ENCODE measurements around the gene RECQL5.
A peak's percentile ranks its signal among the peaks of the same experiment; 100 is the strongest.
"Not testable (repeated sequence)": the region's sequence is repeated elsewhere in the genome, so short reads cannot be mapped to it uniquely, and the experiment has no call there.

RECQL5 gene

GRCh38 chr17:75592348-75593020, 74.5 kb downstream of the RECQL5 start:
- DNase-seq (ENCODE audit: low read depth), result no peak

GRCh38 chr17:75591722-75592302, 75.1 kb downstream of the RECQL5 start:
- DNase-seq (ENCODE audit: low read depth), result no peak

DNA sequence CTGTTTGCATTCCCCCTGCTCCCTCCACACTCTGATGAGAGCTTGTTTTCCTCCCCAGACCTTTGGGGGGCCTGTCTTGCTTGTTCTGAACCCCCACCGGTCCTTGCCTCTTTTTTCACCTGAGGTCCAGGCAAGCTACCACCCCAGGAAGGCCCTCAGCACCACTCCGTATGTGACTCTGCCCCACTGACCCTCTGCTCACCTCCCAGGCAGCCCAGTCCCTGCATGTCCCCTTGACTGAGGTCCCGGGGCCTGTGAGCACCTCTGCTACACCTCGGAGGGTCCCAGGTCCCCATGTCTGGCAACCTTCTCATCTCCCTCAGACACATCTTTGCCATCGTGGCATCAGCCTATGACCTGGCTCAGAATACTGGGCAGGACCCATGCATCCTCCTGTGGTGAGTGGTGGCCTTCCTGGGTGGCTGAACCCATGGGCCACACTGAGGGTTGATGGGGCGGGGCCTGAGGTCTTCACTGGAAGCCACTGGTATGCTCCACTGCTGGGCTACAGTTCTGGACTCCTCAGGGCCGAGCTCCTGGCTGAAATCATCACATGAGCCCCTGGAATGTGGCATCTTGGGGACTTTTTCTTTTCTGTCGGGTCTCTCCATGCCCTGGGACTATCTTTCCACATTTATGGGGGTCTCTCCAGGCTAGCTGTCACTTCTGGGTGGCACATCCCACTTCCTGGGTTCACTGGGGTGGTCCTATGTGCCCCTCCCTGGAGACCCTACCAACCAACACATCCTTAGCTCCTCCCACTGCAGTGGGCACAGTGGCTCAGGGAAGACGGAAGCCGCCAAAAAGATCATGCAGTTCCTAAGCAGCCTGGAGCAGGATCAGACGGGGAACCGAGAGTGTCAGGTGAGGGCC, 75.9 kb downstream of the RECQL5 start:
- DNase-seq (ENCODE audit: low read depth), result no peak

GRCh38 chr17:75590314-75590761, 76.6 kb downstream of the RECQL5 start:
- DNase-seq (ENCODE audit: low read depth), result no peak

- no peak for DNase-seq (ENCODE audit: low read depth)
These were observed 77.0 kb downstream of the RECQL5 start for GRCh38 chr17:75589919-75590303.

- DNase-seq (ENCODE audit: low read depth), result peak; percentile 93
These were observed 77.7 kb downstream of the RECQL5 start for GRCh38 chr17:75589012-75589918.

- no peak for DNase-seq (ENCODE audit: low read depth)
These were observed 78.3 kb downstream of the RECQL5 start for GRCh38 chr17:75588596-75589011.

GRCh38 chr17:75587675-75588595, 79.0 kb downstream of the RECQL5 start, which contains the start of gene MYO15B:
TSS of gene MYO15B (plus strand) at chr17:75587800. CDS start at chr17:75588058, 258 bp downstream.
- DNase-seq (ENCODE audit: low read depth), result peak; percentile 38

- DNase-seq (ENCODE audit: low read depth), result no peak
These were observed 82.1 kb downstream of the RECQL5 start for GRCh38 chr17:75584849-75585175.

GRCh38 chr17:75583197-75583596, 83.8 kb downstream of the RECQL5 start:
- DNase-seq (ENCODE audit: low read depth), result not testable (repeated sequence)

- DNase-seq (ENCODE audit: low read depth), result peak; percentile 32
These were observed 85.7 kb downstream of the RECQL5 start for GRCh38 chr17:75581121-75581725.

All from stimulated activated CD8-positive, alpha-beta memory T cell treated with anti-CD3 and anti-CD28 coated beads, Interleukin-12 subunit alpha, Interleukin-12 subunit beta, amount 100 ng/mL, for 1 hour (primary cell).